Body of pancreas (tissue), 4 donors: ENCODE data around the gene SPDYE8.
"Not testable (repeated sequence)": the region's sequence is repeated elsewhere in the genome, so short reads cannot be mapped to it uniquely, and the experiment has no call there.

Source experiments
- CTCF ChIP-seq, 7 experiments: fragments of 450-650 bp in 4 of 7; fragments of 200-600 bp in 3 of 7; sonication (generic) in 3 of 7; IDR thresholded peaks; one replicate each; pipeline ENCODE4 v1.5.1; 2016 to 2019; ENCODE audit warnings: antibody characterized with exemption in 7 of 7
- POLR2A ChIP-seq, 3 donors: fragments of 450-650 bp; IDR thresholded peaks; one replicate each; pipeline ENCODE4 v1.6.1; 2016; ENCODE audit warnings: antibody characterized with exemption in 3 of 3, mild to moderate bottlenecking in 2 of 3

DNA sequence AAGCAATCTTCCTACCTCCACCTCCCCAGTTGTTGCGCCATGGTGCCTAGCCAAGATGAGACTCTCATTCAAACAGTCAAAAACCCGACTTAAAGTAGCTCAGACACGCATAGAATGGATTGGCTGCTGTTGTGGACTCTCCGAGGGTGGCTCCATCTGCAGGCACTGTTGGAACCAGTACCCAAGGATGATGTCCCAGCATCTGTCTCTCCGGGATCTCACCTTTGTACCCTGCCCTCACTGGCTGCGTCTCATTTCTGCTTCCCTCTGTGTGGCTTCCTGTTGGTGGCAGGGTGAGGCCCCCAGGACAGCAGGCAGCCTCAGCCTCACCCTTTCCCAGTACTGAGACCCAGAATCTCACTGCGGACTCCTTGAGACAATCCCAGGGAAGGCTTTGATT lies 54.8 kb downstream of the SPDYE8 start:
- TF ChIP-seq CTCF, POLR2A (IDR thresholded peaks at IDR 0.05): not testable (repeated sequence)
